HG02678 (cell line): ENCODE data around the gene WDR7.
A peak's percentile ranks its signal among the peaks of the same experiment; 100 is the strongest.

Experiments used
- ATAC-seq: cut with Tn5 transposase; IDR thresholded peaks from one replicate; pipeline ENCODE4 v1.9.1; 2021; ENCODE audit warnings: mild to moderate bottlenecking, moderate library complexity; ENCODE audit not compliant: unreplicated experiment

Gene WDR7

DNA sequence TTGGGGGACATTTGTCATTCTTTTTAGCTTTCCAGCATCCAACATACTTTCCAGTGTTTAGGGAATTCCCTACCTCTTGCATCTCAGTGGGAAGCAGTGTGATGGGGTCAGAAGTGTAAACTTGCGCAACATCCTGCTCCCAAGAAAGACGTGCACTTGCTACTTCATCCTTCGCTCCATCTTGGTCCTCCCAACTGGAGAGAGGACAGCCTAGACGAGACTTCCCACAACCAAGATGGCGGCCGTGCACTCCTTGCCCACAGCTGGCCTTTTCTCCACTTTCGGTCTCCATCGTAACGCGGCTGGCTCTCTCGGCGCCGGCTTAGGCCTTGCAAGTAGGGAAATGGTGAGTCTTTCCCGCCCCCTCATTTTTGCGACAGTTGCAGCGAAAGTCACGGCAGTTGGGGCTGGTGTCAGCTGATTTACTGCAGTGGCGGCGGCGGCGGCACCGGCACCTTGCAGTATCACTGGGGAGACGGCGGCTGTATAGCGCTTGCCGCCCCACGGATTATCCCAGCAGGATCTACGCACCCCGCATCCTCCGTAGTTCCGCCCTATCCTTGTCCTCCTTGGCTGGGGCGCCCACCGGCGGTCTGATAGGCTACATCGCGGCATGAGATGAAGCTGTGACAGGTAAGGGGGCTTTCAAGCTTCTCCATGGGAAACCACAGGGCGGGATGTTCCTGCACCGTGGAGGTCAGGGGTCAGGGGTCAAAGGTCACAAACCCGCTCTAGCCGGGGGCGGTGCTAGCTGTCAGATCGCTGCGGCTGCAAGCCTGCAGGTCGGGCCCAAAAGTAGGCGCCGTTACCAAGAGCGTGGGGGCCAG, at the start of gene WDR7:
TSS of gene WDR7 (plus strand) at position 416 of the 827 bp plus-strand sequence. CDS start 21,157 bp downstream, outside the sequence.
- ATAC-seq: peak; percentile 98

DNA sequence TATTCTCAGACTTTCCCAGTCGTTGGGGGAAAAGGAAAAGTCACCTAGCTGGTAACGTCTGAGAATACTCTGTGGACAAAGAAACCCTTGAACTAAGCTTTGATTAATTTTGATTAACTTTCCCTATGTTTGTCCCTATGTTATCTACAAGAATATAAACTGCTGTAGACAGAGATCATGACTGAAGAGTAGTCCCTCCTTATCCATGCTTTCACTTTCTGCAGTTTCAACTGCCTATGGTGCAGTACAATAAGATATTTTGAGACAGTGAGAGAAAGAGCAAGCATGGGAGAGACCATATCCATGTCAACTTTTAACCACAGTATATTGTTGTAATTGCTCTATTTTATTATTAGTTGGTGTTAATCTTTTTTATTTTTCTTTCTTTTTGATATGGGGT, 44.5 kb upstream of the WDR7 start:
- no peak for ATAC-seq

DNA sequence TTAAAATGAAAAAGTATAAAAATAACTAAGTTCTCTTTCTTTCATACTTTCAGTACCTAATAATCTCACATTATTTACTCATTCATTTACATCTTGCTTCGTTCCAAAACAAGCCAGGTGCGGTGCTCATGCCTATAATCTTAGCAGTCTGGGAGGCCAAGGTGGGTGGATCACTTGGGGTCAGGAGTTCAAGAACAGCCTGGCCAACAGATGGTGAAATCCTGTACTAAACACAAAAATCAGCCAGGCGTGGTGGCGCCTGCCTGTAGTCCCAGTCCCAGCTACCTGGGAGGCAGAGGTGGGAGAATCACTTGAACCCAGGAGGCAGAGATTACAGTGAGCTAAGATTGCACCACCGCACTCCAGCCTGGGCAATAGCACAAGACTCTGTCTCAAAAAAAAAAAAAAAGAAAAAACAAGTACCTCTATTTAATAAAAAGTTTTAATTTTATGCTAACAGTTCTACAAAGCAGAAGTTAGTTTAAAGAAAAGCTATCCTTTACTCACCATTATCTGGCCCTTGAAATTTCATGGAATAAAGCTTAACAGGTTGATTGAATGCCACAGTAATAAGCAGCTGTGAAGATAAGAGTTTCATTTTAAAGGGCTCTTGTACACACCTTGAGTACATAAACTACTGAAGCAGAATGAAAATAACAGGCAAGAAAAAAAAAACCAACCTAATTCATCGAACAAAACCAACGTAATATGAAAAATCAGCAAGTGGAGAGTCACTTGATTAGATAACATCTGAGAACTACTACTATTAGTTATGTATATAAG, 35.2 kb upstream of the WDR7 start:
- no peak for ATAC-seq

DNA sequence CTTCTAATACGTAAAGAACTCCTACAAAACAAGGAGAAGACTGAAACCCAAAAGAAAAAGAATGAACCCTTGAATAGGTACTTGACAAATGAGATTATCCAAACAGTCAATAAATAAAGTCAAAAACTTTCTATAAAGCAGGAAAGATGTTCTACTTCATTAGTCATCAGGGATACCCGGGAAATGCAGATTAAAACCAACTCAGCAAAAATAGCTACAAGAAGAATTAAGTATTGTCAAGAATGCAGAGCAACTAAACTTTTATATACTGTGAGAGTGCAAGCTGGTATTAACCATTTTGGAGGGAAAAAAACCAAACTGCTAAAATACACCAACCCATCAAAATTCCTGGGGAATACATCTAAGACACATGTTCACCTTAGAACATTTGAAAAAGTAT, 23.2 kb upstream of the WDR7 start:
- ATAC-seq: no peak

DNA sequence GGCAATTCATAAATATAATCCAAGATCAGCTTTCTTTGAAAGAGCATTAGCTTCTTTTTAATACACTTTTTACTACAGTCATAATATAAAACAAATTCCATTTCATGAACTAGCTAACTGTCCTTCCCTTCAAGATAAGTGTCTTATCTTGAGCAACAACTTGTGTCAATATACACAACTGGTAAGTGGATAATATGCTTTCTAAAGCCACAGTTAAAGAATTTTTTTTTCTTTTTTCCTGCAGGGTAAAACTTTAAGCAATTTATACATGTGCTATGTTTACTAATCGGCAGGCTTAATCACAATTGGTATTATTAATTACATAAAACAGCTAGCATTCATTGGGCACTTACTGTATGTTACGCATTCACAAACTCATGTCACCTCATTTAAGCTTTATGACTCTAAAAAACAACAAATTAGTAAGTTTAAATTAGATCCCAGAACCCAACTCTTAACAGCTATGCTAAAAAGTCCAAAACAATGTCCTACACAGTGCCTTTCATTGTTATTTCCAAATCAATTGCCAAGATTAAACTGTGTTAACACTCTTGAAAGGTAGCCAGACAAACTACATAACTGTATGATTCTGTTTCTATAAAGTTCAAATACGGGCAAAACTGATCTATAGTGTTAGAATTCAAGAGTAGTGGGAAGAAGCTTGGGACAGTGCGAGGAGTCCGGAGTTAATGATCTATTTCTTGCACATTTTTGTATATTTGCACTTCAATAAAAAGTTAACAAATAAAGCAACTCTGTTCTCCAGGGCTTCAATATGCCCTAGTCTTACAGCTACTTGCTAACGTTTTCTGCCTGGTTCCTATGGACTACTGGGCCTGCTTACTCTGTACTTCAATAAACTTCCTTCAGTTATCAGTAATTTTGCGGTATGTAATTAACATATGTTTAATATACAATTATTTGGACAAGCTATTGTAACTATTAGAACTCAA, 18.8 kb upstream of the WDR7 start:
- no peak for ATAC-seq

DNA sequence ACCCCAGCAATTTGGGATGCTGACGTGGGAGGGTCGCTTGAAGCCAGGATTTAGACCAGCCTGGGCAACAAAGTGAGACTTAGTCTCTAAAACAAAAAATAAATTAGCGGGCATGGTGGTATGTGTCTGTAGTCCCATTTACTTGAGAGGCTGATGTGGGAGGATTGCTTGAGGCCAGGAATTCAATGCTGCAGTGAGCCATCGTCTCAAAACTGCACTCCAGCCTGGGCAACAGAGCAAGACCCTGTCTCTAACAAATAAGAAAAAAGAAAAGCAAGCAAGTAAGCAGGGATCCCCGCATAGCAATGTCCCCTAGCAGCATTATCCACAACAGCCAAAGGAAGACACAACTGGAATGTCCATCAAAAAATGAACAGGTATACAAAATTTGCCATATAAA, 16.2 kb upstream of the WDR7 start:
- no peak for ATAC-seq

DNA sequence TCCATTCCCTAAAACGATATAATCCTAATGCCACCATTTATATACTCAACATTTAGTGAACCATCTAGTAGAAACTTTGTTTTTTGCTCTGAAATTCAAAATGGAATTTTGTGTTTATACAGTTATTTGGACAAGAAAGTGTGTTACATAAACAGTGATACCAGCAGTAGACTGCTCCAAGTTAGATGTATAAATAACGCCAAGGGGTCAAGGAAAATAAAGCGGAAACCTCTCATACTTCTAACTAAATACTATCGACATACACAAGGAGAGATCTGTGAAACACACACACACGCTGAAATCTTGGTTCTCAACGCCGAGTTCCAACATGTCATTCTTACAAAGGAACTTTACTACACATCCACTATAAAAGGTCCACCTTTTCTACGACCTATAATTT, 14.0 kb upstream of the WDR7 start:
- no peak for ATAC-seq

DNA sequence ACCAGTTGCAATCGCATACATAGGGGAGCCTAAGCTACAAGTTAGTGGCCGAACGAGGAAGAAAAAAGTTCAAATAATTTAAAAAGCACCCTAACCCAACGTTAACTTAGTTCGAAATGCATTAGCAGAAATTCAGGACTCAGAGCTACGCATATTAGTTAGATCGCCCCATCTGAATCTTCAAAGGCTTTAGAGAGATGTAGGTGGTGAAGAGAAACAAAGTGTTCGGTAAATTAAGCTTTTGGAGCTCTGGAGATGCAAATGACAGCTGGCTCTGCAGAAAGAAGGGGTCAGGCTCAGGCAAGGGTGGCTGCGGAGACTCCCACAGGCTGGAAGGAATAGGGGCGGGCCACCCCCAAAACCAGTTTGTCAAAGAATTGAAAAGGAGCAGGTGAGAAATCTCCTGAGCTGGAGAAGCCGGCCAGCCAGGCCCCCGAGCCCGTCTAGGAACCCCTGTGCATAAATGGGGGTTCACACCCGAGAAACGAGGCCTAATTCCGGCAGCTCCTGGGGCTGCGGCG, 13.4 kb upstream of the WDR7 start:
- ATAC-seq: peak; percentile 3

DNA sequence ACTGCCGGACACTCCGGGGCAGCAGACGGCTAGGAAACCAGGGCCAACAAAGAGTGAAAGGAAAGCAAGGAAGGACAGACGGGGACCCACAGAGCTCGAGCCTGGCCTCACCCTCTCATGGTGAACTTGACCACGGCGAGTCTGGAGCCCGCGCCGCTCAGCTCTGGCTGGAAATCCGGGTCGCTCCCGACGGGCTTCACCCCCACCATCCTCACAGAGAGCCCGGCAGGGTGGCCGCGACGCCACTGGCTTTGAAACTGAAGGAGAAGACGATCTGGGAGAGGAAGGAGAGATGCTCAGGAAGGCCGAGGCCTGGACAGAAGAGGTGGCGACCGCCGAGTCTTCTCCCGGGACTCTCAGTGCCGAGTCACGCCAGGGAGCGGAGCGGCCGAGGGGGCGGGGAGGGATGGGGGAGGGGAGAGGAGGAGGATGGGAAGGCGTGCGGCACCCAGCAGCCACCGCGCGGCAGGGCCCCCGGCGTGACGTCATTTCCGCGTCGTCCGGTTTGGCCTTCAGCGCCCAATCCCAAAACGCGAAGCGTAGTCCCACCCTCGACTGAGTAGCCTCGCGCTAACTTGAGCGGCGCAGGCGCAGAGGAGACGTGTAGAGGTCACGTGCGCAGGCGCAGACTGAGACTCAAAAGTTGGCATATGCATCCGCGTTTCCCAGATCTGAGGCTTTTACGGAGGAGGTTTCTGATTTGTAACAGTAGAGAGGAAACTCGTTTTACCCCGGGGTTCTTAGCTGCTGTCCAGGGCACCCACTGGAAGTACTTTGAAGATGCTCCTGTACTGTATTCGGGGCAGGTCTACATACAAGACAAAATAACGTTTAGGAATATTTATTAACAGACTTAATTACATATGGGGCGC, 12.7 kb upstream of the WDR7 start, which contains the start of gene TXNL1:
TSS of gene TXNL1 (minus strand) at position 361 of the 872 bp plus-strand sequence. CDS start at position 209, 152 bp downstream.
- ATAC-seq: peak; percentile 96

DNA sequence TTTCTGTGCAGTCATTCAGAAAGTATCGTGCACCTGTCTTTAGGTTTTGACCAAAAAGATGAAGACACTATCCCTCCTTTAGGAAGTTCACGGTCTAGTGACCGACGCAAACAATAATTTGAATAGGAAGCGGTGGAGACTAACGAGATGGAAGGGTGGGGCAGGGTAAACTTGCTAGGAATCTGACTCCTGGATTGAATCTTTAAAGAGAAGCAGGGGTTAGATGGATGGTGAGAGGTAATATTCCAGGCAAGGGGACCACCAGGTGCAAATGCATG, 12.1 kb upstream of the WDR7 start:
- ATAC-seq: no peak

DNA sequence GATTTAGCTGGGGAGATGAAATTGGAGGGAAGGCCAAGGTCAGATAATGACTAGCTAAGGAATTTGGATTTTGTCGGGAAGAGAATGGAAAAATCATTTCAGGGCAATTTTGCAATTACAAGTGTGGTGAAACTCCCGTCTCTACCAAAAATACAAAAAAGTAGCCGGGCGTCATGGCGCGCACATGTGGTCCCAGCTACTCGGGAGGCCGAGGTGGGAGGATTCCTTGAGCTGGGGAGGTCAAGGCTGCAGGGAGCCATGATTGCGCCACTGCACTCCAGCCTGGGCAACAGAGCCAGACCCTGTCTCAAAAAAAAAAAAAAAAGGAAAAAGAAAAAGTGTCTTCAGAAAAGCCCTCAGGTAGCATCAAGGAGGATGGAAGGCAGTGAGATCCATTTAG, 11.6 kb upstream of the WDR7 start:
- no peak for ATAC-seq

DNA sequence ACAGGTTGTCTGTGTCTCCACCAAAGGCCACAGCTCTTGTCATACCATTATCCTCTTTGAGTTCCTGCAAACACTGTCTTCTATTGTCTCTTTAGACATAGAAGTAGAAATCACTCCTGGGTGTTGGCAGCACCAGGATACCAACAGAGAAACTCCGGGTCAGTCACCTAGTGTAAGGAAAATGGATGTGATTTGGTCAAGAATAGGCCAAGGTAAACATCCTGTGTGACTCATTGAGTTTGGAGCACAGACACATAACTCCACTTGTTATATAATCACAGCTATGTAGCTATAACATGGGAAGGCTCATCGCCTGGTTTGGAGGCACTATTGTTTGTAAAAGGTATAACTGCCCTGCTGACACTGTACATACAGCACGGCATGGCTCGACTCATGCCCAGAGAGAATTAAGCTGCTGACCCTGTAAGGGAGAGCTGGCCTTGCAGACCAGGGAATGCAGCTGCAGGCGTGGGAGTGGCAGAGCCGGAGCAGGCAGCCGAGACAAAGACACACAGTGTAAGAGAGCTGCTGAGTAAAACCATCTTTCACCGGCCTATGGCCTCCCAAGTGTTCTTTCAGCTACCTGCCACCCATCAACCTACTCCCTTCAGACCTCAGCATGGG, 9.3 kb upstream of the WDR7 start:
- no peak for ATAC-seq

DNA sequence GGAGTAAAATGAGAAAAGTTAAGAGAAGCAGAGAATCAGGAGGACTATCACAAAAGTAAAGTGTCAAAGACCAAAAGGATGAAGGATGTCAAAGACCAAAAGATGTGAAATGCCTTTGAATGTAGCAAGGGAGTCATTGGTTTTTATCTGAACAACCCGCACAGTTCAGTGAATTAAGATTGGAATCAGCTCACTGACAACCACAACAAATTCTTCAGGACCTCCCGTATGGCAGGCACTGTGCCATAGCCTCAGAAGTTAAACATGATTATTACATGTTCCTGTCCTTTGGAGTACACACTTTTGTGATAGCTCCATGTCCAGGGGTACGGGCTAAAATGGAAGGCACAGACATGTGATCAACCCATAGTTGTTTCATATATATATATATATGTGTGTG, 7.8 kb upstream of the WDR7 start:
- ATAC-seq: no peak

DNA sequence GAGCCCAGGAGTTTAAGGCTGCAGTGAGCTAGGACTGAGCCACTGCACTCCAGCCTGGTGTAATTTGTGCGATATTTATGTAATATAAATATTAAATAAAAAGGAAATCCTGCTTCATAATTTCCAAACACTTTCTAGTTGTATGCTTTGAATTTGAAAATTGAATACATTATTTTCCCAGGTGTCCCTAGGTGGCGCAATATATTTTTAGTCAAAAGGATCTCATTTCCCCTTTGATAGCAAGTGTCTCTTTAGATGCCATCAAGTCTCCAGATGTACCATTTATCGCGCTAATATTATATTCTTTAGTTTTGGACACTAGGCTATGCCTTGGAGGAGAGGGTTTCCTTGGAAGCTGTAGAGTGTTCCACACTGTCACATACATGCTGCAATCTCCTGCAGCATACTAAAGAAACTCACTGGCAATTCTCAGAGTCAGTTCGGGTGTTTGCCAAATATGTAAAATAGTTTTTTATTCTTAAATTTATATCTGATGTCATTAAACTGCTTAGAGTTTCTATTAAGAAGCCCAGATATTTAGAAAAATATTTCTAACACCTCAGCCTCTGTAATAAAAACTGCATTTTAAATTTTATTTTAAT, 5.6 kb upstream of the WDR7 start:
- ATAC-seq: no peak

DNA sequence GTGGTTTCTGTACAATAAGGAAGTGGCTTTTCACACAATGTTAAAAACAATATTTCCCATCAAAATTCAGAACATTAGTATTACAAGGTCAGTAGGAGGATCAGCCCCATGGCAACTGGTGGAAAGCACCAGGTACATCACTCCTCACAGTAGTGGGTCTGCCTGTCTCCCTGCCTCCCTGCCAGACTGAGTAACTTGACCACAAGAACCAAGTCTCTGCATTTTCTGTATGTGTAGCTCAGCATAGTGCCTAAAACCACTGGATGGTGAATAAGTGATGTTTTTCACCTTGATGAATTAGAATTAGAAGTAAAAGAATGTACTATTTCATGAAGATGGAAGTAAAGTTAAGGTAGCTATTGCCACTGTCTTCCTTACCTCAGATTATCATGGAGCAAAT, 4.1 kb upstream of the WDR7 start:
- ATAC-seq: no peak

DNA sequence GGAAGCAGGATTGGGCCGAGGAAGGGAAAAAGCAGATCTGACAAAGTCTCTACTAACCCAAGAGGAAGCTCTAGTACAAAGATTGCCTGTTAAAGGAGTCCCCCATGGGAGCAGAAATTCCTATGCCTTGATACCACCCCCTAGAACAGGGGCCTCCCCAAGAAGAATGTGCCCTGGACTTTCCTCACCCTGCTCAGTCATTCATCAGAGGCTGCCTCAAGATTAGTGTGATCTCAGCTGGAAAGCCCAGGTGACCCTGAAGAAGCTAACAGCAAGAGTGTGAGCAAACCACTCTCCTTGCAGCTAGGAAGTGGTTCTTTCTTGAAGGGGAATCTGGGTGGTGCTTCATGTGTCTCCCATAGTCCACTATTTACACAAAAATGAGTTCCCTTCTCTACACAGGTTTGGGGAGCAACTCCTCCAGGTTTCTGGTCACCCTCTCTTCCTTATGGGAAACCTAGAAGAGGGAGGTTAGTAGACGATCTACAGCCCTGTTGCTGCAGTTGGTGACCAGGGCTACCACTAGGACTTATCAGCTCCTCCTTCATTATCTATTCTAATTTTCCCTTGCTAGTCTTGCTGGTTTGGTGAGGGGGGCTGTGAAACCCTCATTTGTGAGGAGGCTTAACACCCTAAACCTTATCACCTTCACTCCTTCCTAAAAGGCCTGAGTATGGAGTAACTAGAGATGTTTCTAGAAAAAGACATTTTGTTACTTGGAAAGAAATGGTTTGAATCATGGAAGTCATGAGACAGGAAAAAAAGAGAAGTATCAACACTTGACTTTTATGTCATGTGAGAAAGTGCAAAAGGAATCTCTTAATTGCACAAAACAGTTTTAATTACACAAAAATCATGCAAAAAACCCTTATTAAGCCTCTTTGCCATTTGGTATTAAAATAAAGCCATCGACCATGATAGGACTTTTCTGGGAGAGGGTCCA, 2.9 kb upstream of the WDR7 start:
- no peak for ATAC-seq

DNA sequence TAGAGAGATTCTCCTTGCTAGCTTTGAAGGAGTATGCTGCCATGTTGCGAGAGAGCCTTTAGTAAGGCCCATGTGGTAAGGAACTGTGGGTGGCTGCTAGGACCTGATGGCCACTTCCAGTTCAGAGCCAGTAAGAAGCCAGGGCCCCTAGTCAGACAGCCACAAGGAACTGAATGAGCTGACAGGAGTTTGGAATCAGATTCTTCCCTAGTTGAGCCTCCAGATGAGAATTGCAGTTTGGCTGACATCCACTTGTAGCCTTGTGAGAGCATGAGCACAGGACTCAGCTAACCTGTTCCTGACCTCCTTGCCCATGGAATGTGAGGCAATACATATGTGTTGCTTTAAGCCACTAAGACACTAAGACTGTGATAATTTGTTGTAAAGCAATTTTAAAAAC, 1.2 kb upstream of the WDR7 start:
- no peak for ATAC-seq

DNA sequence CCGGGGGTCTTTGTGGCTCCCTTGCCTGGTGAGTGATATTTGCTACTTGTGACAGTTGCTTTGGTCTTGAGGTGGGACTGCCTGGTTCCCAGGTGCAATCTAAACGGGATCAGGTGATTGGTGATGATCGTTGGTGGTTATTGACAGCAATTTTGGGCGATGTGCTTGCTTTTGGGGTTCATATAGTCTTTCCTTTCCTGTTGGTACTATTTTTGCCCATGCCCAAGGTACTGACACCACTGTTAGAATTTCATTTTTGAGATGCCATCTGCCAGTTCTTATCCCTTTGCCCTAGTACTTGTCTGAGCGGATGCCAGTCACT, 573 bp downstream of the WDR7 start:
- ATAC-seq: no peak
